GM19238 (cell line): ENCODE measurements around the gene INO80C.

Experiments
- DNase-seq: peaks from one replicate; pipeline ENCODE4 v3.0.0; 2011; ENCODE audit warnings: low spot score; ENCODE audit not compliant: insufficient read length

Gene INO80C

DNA sequence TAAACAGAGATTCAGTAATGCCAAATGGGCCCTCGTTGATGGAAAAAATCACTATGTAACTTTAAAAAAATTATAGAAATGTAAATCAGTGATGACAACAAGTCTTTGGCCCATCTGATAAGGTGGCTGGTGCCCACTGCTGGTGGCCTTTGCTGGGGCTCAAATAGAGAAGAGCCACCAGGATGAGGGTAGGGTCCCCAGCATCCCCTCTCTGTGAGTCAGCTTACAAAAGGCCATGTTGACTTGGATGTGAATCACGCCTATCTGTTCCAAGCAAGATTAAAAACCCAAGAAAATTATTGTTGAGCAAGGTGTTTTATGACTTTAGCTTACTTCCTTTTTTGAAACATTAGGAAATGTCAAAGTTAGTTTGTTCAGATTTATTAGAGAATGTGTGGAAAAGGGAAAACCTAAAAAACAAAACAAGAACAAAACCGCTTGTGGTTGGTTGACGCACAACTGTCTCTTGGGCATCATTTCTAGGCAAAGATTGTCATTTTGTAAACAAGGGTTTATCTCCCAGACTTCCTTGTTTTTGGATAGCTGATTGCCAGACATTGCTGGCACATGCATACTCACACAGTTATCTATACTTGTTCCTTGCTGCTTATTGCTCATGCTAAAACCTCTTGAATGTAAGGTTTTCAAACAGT, 66.9 kb downstream of the INO80C start:
- DNase-seq = no peak

DNA sequence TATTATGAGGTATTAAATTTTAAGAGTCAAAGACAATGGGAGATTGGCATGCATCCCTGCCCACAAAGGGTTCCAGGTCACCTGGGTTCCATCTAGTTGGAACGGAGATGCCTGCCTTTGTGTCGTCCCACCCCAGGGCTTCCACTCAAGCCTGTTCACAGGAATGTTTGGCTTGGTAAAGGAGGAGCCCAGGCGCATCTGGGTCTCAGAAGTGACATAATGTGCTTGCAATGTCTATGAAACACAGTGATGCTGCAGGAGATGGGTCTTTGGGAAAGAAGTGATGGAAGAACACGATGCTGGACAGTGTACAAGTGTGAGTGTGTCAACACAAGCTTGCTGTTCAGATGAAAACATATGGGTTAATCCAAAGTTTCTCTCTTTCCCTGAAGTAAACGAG, 71.0 kb downstream of the INO80C start:
- no peak for DNase-seq

DNA sequence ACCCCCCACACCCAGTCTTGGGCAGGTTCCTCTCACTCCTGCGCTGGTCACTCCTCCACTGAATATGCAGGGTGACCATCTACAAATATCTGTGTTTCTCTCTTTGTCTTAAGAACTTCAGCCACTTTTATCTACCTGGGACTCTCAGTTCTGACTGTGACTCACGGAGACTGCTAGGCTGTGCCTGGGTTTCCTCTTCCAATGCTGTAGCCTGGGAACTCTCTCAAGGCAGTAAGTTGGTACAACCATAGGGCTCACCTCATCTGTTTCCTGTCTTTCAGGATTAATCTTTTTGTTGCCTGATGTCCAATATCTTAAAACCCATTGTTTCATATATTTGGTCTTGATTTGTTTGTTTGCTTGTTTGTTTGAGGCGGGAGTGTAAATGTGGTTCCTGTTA, 73.4 kb downstream of the INO80C start:
- no peak for DNase-seq

DNA sequence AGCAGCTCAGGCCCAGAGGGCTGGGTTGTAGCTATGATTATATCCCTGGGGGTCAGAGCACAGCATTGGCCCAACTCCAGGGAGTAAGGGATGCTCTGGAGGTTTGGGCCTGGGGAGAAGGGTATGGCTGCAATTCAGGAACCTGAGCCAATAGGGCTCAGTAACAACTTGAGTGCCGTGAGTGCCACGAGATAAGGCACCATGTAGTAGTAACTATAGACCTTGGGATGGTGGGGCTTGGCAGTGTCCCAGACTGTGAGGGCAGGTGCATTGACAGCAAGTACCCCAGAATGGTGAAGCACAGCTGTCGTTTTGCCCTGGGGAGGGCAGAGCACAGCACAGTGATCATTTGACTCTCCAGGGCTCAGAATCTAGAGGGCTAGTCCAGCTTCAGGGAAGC, 75.5 kb downstream of the INO80C start:
- no peak for DNase-seq

DNA sequence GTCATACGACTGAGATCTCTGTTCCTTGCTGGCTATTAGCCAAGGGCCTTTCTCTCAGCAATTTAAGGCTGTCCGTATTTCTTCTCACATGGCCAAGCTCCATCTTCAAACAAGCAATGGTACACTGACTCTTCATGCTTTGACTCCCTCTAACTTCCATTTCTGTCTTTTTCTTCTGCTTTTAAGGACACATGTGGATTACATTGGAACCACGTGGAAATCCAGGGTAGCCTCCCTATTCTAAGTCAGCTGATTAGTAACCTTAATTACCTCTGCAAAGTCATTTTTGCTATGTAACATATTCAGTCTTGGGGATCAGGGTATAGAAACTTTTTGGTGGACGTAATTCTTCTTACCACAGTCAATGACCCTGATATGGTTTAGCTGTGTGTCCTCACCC, 79.2 kb downstream of the INO80C start:
- DNase-seq = no peak
